GM21526 (cell line): ENCODE results near the gene SERTAD3.
"Not testable (repeated sequence)": the region's sequence is repeated elsewhere in the genome, so short reads cannot be mapped to it uniquely, and the experiment has no call there.

ENCODE experiments used
- ATAC-seq: cut with Tn5 transposase; IDR thresholded peaks from one replicate; pipeline ENCODE4 v1.9.1; 2021; ENCODE audit warnings: moderate library complexity; ENCODE audit not compliant: unreplicated experiment, low FRiP score

SERTAD3 gene

GRCh38 chr19:40458597-40458974 is 14.5 kb upstream of the SERTAD3 start:
- no peak for ATAC-seq

GRCh38 chr19:40457953-40458596 is 13.9 kb upstream of the SERTAD3 start:
- no peak for ATAC-seq

GRCh38 chr19:40457048-40457447 is 12.9 kb upstream of the SERTAD3 start:
- no peak for ATAC-seq

- ATAC-seq, result not testable (repeated sequence)
These were observed 9.8 kb upstream of the SERTAD3 start for GRCh38 chr19:40453943-40454342.

- ATAC-seq, result no peak
These were observed 9.1 kb upstream of the SERTAD3 start for GRCh38 chr19:40453151-40453735.

- no peak for ATAC-seq
These were observed 7.9 kb upstream of the SERTAD3 start for GRCh38 chr19:40452016-40452415.

- no peak for ATAC-seq
These were observed 6.5 kb upstream of the SERTAD3 start for GRCh38 chr19:40450664-40451063.

- ATAC-seq, result no peak
These were observed 5.4 kb upstream of the SERTAD3 start for GRCh38 chr19:40449506-40449905.

GRCh38 chr19:40446263-40446784 is 2.2 kb upstream of the SERTAD3 start:
- ATAC-seq, result no peak

- no peak for ATAC-seq
These were observed 1.7 kb upstream of the SERTAD3 start for GRCh38 chr19:40445780-40446262.

- no peak for ATAC-seq
These were observed 734 bp upstream of the SERTAD3 start for GRCh38 chr19:40444825-40445312.

- peak; percentile 60 for ATAC-seq
These were observed 770 bp downstream of the SERTAD3 start for GRCh38 chr19:40443131-40443999.

- no peak for ATAC-seq
These were observed 1.6 kb downstream of the SERTAD3 start for GRCh38 chr19:40442328-40443130.

GRCh38 chr19:40441719-40442253 is 2.3 kb downstream of the SERTAD3 start:
- no peak for ATAC-seq

- no peak for ATAC-seq
These were observed 5.9 kb downstream of the SERTAD3 start for GRCh38 chr19:40438284-40438683.

GRCh38 chr19:40433391-40434216 is 10.5 kb downstream of the SERTAD3 start:
- no peak for ATAC-seq

GRCh38 chr19:40432760-40433159 is 11.4 kb downstream of the SERTAD3 start:
- ATAC-seq, result not testable (repeated sequence)

- ATAC-seq, result no peak
These were observed 12.4 kb downstream of the SERTAD3 start for GRCh38 chr19:40431698-40432097.

GRCh38 chr19:40430242-40430641 is 13.9 kb downstream of the SERTAD3 start:
- not testable (repeated sequence) for ATAC-seq
